Muscle layer of colon (tissue), 2 donors: Measurements from ENCODE around the gene NUTM2E.
"Not testable (repeated sequence)": the region's sequence is repeated elsewhere in the genome, so short reads cannot be mapped to it uniquely, and the experiment has no call there.

ENCODE experiments used
- H3K27ac ChIP-seq: one replicate; pipeline ENCODE4 v1.7.0; 2013; ENCODE audit warnings: low read depth, mild to moderate bottlenecking, low read length, moderate library complexity
- H3K27me3 ChIP-seq, 2 donors: one replicate each; pipeline ENCODE4 v1.7.0; 2013; ENCODE audit warnings: low read length in 2 of 2, mild to moderate bottlenecking in 2 of 2; ENCODE audit not compliant: insufficient read depth in 2 of 2, control insufficient read depth in 1 of 2
- H3K36me3 ChIP-seq: one replicate; pipeline ENCODE4 v1.7.0; 2013; ENCODE audit warnings: mild to moderate bottlenecking, low read length; ENCODE audit not compliant: insufficient read depth
- H3K4me1 ChIP-seq: one replicate; pipeline ENCODE4 v1.7.0; 2013; ENCODE audit warnings: mild to moderate bottlenecking, low read length; ENCODE audit not compliant: insufficient read depth
- H3K4me3 ChIP-seq, 2 donors: one replicate each; pipeline ENCODE4 v1.7.0; 2013; ENCODE audit warnings: low read length in 2 of 2, low read depth in 1 of 2, mild to moderate bottlenecking in 1 of 2, moderate library complexity in 1 of 2
- H3K9ac ChIP-seq: one replicate; pipeline ENCODE4 v1.7.0; 2013; ENCODE audit warnings: low read length
- H3K9me3 ChIP-seq: one replicate; pipeline ENCODE4 v1.7.0; 2013; ENCODE audit warnings: mild to moderate bottlenecking, low read length
- donor health status: abdominal sarcoma.
- donor health status: Adenocarcinoma of cecum.

Gene NUTM2E

DNA sequence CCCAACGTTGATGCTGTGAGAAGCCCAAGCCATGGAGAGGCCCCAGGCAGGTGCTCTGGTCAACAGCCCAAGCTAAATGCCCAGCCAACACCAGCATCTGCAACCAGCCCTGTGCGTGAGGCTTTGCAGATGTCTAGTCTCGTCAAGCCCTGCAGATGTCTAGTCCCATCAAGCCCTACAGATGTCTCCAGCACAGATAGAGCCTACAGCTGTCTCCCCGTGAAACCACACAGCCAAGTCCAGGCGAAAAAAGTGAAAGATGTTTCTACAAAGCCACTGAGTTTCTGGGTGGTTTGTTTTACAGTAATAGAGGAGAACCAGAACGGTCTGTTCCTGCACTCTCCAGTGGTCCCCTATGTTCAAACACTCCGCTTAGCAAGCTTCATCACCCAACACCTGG is 41.5 kb downstream of the NUTM2E start:
- not testable (repeated sequence) for H3K36me3 ChIP-seq, H3K4me3 ChIP-seq, H3K9me3 ChIP-seq, H3K27ac ChIP-seq, H3K27me3 ChIP-seq, H3K4me1 ChIP-seq, H3K9ac ChIP-seq

DNA sequence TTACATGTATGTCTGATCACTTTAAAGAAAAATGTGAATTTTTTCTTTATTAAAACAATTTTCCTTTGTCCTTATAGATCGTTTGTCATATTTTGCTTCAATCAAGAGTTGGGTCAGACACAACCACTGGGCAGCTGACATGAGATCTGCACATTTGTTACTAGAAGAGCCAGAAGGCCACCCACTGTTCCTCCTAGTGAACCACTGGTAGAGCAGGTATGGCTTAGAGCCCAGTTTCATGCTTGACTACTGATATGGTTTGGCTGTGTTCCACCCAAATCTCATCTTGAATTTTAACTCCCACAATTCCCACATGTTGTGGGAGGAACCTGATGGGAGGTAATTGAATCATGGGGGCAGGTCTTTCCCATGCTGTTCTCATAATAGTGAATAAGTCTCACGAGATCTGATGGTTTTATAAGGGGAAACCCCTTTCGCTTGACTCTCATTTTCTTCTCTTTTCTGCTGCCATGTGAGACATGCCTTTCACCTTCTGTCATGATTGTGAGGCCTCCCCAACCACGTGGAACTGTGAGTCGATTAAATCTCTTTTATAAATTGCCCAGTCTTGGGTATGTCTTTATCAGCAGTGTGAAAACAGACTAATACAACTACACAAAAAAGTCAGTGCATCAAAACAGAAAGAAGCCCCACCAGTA is 43.0 kb downstream of the NUTM2E start:
- H3K36me3 ChIP-seq, H3K9me3 ChIP-seq, H3K27ac ChIP-seq, H3K4me3 ChIP-seq, H3K4me1 ChIP-seq, H3K27me3 ChIP-seq, H3K9ac ChIP-seq: not testable (repeated sequence)

DNA sequence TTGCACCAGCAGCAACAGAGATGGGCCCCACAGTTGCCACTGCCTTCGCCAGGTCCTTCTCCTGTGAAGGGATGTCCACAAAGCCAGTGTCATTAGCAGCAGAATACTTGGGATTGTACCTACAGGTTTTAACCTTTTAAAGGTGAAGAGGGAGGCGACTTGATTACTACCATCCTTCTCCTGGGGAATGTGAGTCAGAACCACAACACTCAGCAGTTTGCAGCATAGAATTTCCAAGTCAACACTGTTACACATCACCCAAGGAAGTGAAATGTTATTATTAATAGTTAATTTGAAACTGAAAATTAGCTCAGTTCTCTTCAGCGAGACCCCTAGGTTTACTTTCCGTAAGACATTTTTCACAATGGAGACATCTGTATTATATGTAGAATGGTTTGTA is 45.2 kb downstream of the NUTM2E start:
- H3K27ac ChIP-seq, H3K9ac ChIP-seq, H3K9me3 ChIP-seq, H3K27me3 ChIP-seq, H3K4me1 ChIP-seq, H3K4me3 ChIP-seq, H3K36me3 ChIP-seq: not testable (repeated sequence)
